Measurements from ENCODE around the gene IQGAP1.
"Not testable (repeated sequence)": the region's sequence is repeated elsewhere in the genome, so short reads cannot be mapped to it uniquely, and the experiment has no call there.

Gene IQGAP1

DNA sequence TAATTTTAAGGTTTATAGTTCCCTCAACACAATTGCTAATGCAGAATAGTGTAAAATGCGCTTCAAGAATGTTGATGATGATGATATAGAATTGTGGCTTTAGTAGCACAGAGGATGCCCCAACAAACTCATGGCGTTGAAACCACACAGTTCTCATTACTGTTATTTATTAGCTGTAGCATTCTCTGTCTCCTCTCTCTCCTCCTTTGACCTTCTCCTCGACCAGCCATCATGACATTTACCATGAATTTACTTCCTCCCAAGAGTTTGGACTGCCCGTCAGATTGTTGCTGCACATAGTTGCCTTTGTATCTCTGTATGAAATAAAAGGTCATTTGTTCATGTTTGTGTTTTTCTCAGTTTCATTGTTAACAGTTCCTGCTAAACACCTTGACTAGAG lies 113.9 kb downstream of the IQGAP1 start:
- DNase-seq (ENCODE audit: low read depth): no peak
- H3K4me3 ChIP-seq (ENCODE audit: low read depth, low read length): no peak overlapping the region

DNA sequence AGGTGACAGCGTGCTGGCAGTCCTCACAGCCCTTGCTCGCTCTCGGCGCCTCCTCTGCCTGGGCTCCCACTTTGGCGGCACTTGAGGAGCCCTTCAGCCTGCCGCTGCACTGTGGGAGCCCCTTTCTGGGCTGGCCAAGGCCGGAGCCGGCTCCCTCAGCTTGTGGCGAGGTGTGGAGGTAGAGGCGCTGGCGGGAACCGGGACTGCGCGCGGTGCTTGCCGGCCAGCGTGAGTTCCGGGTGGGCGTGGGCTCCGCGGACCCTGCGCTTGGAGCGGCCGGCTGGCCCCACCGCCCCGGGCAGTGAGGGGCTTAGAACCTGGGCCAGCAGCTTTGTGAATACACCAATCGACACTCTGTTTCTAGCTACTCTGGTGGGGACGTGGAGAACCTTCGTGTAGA lies 122.7 kb downstream of the IQGAP1 start:
- not testable (repeated sequence) for DNase-seq (ENCODE audit: low read depth); H3K4me3 ChIP-seq (ENCODE audit: low read depth, low read length)

DNA sequence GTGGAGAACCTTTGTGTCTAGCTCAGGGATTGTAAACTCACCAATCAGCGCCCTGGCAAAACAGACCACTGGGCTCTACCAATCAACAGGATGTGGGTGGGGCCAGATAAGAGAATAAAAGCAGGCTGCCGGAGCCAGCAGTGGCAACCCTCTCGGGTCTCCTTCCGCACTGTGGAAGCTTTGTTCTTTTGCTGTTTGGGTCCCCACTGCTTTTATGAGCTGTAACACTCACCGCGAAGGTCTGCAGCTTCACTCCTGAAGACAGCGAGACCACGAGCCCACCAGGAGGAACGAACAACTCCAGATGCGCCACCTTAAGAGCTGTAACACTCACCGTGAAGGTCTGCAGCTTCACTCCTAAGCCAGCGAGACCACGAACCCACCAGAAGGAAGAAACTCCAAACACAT lies 123.2 kb downstream of the IQGAP1 start:
- DNase-seq (ENCODE audit: low read depth); H3K4me3 ChIP-seq (ENCODE audit: low read depth, low read length): not testable (repeated sequence)

DNA sequence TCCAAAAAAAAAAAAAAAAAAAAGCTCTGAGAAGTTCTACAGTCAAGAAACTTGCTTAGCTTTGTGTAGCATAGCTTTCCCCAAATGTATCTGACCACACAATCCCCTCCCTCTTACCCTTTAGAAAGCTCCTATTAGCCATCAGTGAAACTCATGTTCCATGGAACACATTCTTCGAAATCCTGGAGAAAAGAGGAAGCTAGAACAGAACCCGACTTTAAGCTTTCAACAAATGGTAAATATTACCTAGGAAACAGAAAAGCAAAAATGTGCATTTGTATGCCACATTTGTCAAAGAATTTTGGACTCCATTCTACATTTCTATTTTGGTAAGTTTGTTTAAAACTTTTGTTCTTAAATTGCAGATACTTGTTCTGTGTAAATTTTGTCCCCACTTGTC lies 124.2 kb downstream of the IQGAP1 start:
- DNase-seq (ENCODE audit: low read depth): no peak
- H3K4me3 ChIP-seq (ENCODE audit: low read depth, low read length): no peak overlapping the region

DNA sequence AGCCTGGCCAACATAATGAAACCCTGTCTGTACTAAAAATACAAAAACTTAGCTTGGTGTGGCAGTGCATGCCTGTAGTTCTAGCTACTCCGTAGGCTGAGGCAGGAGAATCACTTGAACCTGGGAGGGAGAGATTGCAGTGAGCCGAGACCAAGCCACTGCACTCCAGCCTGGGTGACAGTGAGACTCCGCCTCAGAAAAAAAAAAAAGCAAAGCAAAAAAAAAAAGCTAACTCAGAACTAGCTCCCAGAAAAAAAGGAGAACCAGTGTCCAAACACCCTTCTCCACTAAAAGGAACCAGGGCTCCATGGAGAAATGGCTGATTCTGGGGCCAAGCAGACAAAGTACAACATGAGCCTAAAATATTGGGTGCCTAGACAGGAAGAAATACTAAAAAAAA lies 124.9 kb downstream of the IQGAP1 start:
- no peak for DNase-seq (ENCODE audit: low read depth)
- H3K4me3 ChIP-seq (ENCODE audit: low read depth, low read length): no peak overlapping the region

DNA sequence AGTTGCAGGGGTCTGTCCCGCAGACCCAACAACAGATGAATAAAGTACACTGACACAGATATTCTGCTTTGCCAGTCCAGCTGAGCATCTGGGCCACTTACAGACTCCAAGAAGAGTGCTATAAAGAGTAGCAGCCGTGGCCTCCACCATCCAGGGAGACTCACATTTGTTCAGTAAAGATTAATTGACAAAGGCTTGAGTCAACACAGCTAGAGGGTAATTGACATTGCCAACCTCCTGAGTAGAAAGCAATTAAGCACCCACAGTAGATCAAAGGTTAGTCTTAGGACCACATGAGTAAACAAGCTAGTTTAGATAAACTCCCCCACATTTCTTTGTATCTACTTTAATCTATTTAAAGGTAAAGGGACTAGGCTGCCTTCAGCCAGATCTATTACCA lies 125.4 kb downstream of the IQGAP1 start:
- H3K4me3 ChIP-seq (ENCODE audit: low read depth, low read length): no peak overlapping the region
- DNase-seq (ENCODE audit: low read depth): no peak

DNA sequence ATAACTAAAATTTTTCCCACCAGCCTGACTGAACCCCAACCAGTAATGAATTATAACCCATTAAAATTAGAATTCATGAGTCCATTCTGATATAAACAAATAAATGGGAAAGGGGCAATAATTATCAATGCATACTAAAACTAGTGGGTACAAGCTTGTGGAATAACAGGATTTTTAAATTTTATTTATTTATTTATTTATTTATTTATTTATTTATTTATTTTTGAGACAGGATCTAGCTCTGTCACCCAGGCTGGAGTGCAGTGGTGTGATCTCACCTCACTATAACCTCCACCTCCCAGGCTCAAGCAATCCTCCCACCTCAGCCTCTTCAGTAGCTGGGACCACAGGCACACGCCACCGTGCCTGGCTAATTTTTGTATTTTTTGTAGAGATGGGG lies 125.9 kb downstream of the IQGAP1 start:
- H3K4me3 ChIP-seq (ENCODE audit: low read depth, low read length); DNase-seq (ENCODE audit: low read depth): not testable (repeated sequence)

DNA sequence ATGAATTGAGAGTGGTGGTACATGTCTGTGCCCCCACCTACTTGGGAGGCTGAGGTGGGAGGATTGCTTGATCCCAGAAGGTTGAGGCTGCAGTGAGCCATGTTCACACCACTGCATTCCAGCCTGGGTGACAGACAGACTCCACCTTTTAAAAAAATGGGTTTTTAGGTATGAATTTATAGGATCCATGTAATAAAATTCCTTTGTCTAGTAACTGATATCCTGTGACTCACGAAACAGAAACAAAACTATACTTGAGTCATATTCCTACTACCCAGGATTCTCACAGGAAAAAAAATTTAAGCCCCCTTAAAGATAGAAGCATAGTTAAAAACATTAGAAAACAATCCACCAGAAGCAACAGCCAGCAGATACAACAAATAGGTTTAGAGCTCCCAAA lies 131.6 kb downstream of the IQGAP1 start:
- DNase-seq (ENCODE audit: low read depth): no peak
- no peak overlapping the region for H3K4me3 ChIP-seq (ENCODE audit: low read depth, low read length)

DNA sequence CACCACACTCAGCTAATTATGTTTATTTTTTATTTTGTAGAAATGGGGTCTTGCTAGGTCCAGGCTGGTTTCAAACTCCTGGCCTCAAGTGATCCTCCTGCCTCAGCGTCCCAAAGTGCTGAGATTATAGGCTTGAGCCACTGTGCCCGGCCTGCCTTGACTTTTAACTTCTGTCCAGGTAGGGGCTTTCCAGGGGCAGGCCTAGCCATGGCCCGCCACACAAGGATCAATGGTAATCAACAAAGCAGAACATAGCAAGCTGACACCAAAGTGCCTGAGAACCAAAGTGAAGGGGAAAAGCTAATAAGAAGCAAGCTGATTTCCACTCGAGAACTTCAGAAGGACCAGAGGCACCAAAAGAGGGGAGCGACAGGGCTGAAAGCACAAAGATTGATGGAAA lies 132.3 kb downstream of the IQGAP1 start:
- DNase-seq (ENCODE audit: low read depth): no peak

DNA sequence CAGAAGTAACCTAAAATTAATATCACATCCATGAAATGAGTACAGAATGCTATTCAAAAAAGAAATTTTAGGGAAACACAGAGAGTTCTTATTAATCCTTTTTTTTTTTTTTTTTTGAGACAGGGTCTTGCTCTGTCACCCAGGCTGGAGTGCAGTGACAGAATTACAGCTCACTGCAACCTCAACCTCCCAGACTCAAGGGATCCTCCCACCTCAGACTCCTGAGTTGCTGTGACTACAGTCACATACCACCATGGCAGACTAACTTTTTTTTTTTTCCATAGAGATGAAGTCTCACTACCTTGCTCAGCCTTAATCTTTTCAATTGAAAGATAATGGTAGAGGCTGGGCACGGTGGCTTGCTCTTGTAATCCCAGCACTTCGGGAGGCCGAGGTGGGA lies 135.3 kb downstream of the IQGAP1 start:
- no peak overlapping the region for H3K4me3 ChIP-seq (ENCODE audit: low read depth, low read length)
- DNase-seq (ENCODE audit: low read depth): no peak

More for the DNA sequence above, 132.3 kb downstream of the IQGAP1 start:
- H3K4me3 ChIP-seq (ENCODE audit: low read depth, low read length): no peak overlapping the region

DNA sequence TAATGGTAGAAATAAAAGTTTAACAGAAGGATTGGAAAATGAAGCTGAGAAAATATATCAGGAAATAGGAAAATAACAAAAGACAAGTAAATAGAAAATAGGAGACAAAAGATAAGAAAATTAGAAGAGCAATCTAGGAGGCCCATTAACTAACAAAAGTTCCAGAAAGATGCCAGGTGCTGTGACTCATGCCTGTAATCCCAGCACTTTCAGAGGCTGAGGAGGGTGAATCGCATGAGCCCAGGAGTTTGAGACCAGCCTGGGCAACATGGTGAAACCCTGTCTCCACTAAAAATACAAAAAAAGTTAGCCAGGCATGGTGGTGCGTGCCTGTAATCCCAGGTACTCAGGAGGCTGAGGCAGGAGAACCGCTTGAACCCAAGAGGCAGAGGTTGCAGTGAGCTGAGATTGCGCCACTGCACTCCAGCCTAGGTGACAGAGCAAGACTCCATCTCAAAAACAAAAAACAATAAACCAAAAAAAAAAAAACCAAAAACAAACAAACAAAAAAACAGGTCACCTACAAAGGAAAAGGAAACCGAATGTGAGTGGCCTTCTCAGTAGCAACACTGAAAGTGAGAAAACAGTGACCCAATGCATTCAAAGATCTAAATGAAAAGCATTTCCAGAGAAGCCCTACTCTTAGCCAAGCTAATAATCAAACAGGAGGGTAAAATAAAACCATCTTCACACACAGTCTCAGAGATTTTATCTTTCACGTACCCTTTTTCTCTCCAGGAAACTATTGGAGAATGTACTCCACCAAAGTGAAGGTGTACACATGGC lies 136.2 kb downstream of the IQGAP1 start:
- not testable (repeated sequence) for H3K4me3 ChIP-seq (ENCODE audit: low read depth, low read length); DNase-seq (ENCODE audit: low read depth)

DNA sequence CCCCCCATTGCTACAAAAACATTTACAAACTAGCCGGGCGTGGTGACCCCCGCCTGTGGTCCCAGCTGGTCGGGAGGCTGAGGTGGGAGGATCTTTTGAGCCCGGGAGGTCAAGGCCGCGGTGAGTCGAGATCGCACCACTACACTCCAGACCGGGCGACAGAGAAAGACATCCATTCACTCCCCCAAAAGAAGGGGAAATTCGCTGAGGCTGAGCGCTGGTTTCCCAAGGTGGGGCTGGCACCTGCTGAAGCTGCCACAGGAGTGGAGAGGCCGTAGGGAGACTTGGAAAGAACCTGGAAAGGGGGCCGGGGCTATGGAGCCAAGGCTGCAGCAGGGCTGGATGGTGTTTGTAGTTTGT lies 140.9 kb downstream of the IQGAP1 start:
- no peak for DNase-seq (ENCODE audit: low read depth)
- no peak overlapping the region for H3K4me3 ChIP-seq (ENCODE audit: low read depth, low read length)

DNA sequence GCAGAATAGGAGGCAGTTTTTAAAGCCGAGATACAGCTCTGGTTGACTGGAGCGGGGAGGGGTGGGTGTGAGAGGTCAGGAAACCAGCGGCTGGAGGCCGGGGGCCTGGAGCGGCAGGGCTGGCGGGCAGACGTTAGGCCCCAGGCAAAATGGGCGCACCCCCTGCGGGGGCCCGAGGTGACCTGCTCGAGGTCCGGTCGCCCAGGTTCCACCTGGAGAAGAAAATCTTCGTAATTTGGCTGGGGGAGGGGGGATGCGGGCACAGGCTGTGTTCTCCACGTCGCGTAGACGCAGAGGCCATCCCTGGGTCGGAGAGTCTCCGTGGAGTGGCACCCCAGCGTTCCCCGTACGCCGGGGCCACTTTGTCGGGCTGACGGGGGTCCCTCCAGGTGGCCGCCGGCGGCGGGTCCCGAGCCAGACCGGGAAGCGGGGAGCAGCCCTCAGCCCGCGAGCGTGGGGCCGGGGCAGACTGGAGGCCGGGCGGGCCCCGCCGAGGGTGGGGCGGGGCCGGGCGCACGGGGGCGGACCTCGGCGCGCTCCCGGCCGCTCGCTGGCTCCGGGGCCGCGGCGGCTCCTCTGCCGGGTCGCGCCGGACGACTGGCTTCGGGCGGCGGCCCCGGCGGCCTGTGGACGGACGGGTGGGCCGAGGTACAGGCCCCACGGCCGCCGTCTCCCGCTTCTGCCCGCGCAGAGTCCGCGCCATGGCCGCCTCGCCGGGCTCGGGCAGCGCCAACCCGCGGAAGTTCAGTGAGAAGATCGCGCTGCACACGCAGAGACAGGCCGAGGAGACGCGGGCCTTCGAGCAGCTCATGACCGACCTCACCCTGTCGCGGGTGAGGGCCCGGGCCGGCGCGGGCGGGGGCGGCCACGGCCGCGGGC lies 141.6 kb downstream of the IQGAP1 start, which contains the start of gene CRTC3:
TSS of gene CRTC3 (plus strand) at position 553 of the 879 bp plus-strand sequence. CDS start at position 702, 149 bp downstream.
- H3K4me3 ChIP-seq (ENCODE audit: low read depth, low read length): peak within 1 kb of the TSS; percentile 80
- no peak for DNase-seq (ENCODE audit: low read depth)

DNA sequence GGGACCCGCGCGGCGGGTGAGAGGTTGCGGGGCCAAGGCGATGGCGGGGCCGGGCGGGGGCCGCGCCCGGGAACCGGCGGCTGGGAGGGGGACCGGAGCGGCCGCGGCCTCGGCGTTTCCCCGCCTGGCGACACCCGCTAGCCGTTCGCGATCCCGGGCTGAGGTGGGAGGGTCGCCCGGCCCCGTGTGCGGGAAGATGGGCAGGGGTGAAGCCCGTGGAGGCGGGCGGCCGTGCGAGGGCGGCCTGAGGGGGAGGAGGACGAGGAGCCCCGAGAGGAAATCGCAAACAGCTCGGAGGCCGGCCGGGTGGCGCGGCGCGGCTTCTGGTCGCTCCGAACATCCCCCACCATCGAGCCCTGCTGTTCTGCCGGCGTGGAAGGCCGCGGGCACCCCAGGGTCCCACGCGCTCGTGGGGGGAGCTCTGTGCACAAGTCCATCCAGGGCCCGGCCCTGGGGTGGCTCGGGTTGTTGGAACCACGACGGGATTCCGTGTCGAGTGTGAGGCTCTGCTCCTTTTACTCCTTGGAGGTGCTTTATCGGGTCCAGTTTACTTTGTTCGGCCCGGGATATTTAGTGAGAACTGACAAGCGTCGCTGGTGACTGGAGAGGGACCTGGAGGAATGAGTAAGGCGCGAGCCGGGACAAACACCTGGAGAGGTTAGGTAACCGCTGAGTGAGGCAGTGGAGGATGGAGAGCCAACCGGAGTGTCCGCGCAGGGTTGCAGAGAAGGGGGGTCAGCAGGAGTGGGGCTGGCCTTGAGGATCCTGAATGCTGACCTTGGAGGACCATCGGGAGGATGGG lies 142.4 kb downstream of the IQGAP1 start:
- H3K4me3 ChIP-seq (ENCODE audit: low read depth, low read length): peak overlapping the region; percentile 80
- DNase-seq (ENCODE audit: low read depth): no peak

DNA sequence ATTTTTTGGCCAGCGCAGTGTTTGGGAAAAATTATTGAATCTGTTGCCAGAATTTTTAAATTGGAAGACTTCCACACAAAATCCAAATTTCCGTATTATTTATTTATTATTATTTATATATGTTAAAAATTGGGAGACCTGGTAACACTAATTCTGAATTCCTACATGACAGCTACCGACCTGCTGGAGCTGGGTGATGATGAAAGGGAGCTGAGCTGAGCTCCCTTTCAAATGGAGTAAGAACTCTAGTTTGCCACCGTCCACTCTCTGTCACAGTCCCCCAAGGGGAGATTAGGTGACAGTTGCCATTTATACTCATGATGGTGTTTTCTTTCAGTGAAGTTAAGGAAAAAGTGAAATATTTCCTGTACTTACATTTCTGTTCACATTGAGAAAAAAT lies 143.1 kb downstream of the IQGAP1 start:
- DNase-seq (ENCODE audit: low read depth): no peak
- H3K4me3 ChIP-seq (ENCODE audit: low read depth, low read length): peak overlapping the region; percentile 80

DNA sequence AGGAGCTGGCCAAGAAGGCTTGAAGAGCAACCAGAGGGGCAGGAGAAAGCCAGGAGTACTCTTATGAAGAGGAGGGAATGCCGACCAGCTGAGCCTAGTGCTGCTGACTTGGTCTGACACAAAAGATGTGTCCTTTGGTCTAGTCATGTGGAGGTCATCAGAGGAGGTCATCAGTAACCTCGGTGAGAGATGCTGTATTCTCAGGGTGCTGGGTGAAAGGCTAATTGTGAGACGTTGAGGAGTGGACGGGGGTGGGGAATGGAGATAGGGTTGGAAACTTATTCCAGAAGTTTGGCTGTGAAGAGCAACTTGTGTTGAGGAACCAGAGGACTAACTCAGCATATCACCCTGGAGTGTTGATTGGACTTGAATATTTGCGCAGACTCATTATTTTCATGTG lies 147.2 kb downstream of the IQGAP1 start:
- DNase-seq (ENCODE audit: low read depth): no peak

DNA sequence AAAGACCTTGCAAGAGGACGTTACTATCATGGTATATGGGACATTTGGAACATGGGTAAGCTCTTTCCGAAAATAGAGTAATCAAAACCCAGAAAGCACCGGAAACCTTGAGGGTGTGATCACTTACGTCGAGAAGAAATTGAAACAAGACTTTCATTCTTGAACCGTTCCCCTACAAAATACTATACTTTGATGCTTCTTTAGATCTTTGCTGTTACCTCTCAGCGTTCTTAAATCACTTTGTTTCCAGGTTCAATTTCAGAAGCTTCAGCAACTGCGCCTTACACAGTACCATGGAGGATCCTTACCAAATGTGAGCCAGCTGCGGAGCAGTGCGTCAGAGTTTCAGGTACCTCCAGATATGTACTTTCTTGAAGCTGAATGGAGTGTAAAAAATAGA lies 151.7 kb downstream of the IQGAP1 start:
- H3K4me3 ChIP-seq (ENCODE audit: low read depth, low read length): no peak overlapping the region
- DNase-seq (ENCODE audit: low read depth): no peak

More for the DNA sequence above, 147.2 kb downstream of the IQGAP1 start:
- no peak overlapping the region for H3K4me3 ChIP-seq (ENCODE audit: low read depth, low read length)

DNA sequence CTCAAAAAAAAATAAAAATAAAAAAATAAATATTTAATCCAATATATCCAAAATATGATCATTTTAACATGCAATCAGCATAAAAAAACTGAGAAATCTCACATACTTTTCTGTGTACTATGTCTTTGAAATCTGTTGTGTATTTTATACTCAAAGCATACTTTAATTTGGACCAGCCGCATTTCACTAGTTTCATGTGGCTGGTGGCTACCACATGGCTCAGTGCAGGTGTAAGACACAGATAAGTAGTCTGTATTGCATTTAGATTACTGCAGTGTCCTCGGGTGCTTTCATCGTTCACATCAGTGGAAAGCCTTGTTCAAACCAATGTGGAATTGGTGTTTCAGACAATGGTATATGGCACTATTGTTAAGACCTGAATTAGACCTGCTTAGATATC lies 152.7 kb downstream of the IQGAP1 start:
- no peak for DNase-seq (ENCODE audit: low read depth)
- H3K4me3 ChIP-seq (ENCODE audit: low read depth, low read length): no peak overlapping the region

DNA sequence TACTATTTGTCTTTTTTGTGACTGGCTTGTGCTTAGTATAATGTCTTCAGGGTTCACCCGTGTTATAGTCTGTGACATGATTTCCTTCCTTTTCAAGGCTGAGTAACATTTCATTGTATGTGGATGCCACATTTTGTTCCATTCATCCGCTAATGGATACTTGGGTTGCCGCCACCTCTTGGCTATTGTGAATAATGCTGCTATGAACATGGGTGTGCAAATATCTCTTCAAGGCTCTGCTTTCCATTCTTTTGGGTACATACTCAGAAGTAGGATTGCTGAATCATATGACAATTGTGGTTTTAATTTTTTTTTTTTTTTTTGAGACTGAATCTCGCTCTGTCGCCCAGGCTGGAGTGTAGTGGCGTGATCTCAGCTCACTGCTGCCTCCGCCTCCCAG lies 157.1 kb downstream of the IQGAP1 start:
- no peak for DNase-seq (ENCODE audit: low read depth)
- H3K4me3 ChIP-seq (ENCODE audit: low read depth, low read length): no peak overlapping the region

DNA sequence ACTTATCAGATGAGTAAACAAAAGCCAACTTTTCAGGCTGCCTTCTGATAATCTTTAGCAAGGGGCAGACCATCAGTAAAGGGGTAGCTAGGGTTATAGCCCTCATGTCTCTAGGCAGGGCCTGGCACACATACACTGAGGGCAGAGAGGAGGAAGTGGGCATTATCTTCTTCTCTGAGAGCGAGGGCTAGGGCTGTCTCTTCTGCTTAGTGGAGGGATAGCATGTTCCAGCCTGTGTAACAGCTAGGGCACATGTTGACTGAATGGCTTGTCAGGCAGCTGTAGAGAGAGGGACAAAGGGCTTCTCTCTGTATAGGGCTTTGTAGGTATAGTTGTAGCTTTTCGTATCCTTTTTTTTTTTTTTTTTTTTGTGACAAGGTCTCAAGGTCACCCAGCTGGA lies 159.5 kb downstream of the IQGAP1 start:
- no peak overlapping the region for H3K4me3 ChIP-seq (ENCODE audit: low read depth, low read length)
- no peak for DNase-seq (ENCODE audit: low read depth)

Measured in skeletal muscle cell (primary cell).